ENCODE measurements around the gene FOXP1.

Gene FOXP1

GRCh38 chr3:70926835-70927234, 656.7 kb downstream of the FOXP1 start:
- no peak for DNase-seq
- intact Hi-C loops (cut with DNase I) = no loop called here

- intact Hi-C loops (cut with DNase I) = no loop called here
- DNase-seq = no peak
These were observed 663.9 kb downstream of the FOXP1 start for GRCh38 chr3:70919661-70920060.

GRCh38 chr3:70919091-70919490, 664.4 kb downstream of the FOXP1 start:
- intact Hi-C loops (cut with DNase I) = no loop called here
- DNase-seq = no peak

- no peak for DNase-seq
- intact Hi-C loops (cut with DNase I) = no loop called here
These were observed 667.0 kb downstream of the FOXP1 start for GRCh38 chr3:70916375-70917055.

- no peak for DNase-seq
- intact Hi-C loops (cut with DNase I) = no loop called here
These were observed 668.7 kb downstream of the FOXP1 start for GRCh38 chr3:70914862-70915261.

- no peak for DNase-seq
- intact Hi-C loops (cut with DNase I) = no loop called here
These were observed 671.8 kb downstream of the FOXP1 start for GRCh38 chr3:70911719-70912118.

GRCh38 chr3:70905491-70905890, 678.0 kb downstream of the FOXP1 start:
- DNase-seq = no peak
- intact Hi-C loops (cut with DNase I) = no loop called here

All from head of caudate nucleus (tissue), 42 donors.